CD4-positive, alpha-beta T cell treated with Interferon alpha-2 for 1 hour (primary cell): ENCODE data around the gene SDC1.
"Not testable (repeated sequence)": the region's sequence is repeated elsewhere in the genome, so short reads cannot be mapped to it uniquely, and the experiment has no call there.

Experiments used
- DNase-seq, 2 donors: peaks; one replicate each; pipeline ENCODE4 v3.0.0-alpha.2; 2020 to 2022

SDC1 gene

GRCh38 chr2:20196657-20197161, 28.2 kb downstream of the SDC1 start:
- DNase-seq = no peak

GRCh38 chr2:20196053-20196656, 28.8 kb downstream of the SDC1 start:
- no peak for DNase-seq

- DNase-seq = no peak
These were observed 29.4 kb downstream of the SDC1 start for GRCh38 chr2:20195431-20196033.

GRCh38 chr2:20195016-20195411, 29.9 kb downstream of the SDC1 start:
- not testable (repeated sequence) for DNase-seq

GRCh38 chr2:20194097-20195015, 30.6 kb downstream of the SDC1 start:
- DNase-seq = no peak

- DNase-seq = no peak
These were observed 31.7 kb downstream of the SDC1 start for GRCh38 chr2:20193185-20193584.

- DNase-seq = no peak
These were observed 32.1 kb downstream of the SDC1 start for GRCh38 chr2:20192781-20193180.

- no peak for DNase-seq
These were observed 33.0 kb downstream of the SDC1 start for GRCh38 chr2:20191714-20192569.

- no peak for DNase-seq
These were observed 33.8 kb downstream of the SDC1 start for GRCh38 chr2:20190876-20191713.

GRCh38 chr2:20190170-20190569, 34.8 kb downstream of the SDC1 start:
- DNase-seq = no peak

GRCh38 chr2:20189299-20189931, 35.5 kb downstream of the SDC1 start:
- no peak for DNase-seq

- no peak for DNase-seq
These were observed 36.1 kb downstream of the SDC1 start for GRCh38 chr2:20188851-20189250.

- DNase-seq = no peak
These were observed 36.7 kb downstream of the SDC1 start for GRCh38 chr2:20188201-20188600.

GRCh38 chr2:20187331-20187730, 37.6 kb downstream of the SDC1 start:
- DNase-seq = no peak

- no peak for DNase-seq
These were observed 38.1 kb downstream of the SDC1 start for GRCh38 chr2:20186855-20187187.

GRCh38 chr2:20186078-20186854, 38.7 kb downstream of the SDC1 start:
- peak in 1 of 2 donors; percentile 46 for DNase-seq

GRCh38 chr2:20185176-20186022, 39.5 kb downstream of the SDC1 start:
- DNase-seq = peak in 1 of 2 donors; percentile 14

- DNase-seq = no peak
These were observed 40.6 kb downstream of the SDC1 start for GRCh38 chr2:20184067-20184938.

- no peak for DNase-seq
These were observed 41.6 kb downstream of the SDC1 start for GRCh38 chr2:20183373-20183772.
